Endothelial cell of umbilical vein (primary cell): ENCODE measurements around the gene CLSTN2. TPM values are rescaled to one million over a fixed set of nuclear protein-coding genes. Genes with fewer than 3 reads are reported as not detected.

Experiments
- BruUV-seq: library from RNA; stranded (reverse); fragments of 400-500 nt; replicated peaks from 2 replicates; lab custom pipeline; 2021; lab: Mats Ljungman, UMichigan
- CTCF ChIA-PET: fragments of 300-600, 350-600 bp; sonication (Branson Sonifier 250); formaldehyde crosslinking; loops from one replicate; lab custom pipeline; 2021; ENCODE audit warnings: antibody characterized with exemption, inconsistent platforms; lab: Charles Lee
- POLR2A ChIA-PET: fragments of 300-600, 350-600 bp; sonication (Branson Sonifier 250); formaldehyde crosslinking; loops from one replicate; lab custom pipeline; 2021; ENCODE audit warnings: antibody characterized with exemption, inconsistent platforms; lab: Charles Lee
- DNase-seq: peaks from one replicate; pipeline ENCODE4 v3.0.0-alpha.2; 2011; ENCODE audit warnings: low read depth, low spot score
- FAIRE-seq: peaks from 2 replicates; lab custom pipeline; 2011; peaks lifted over from hg19 to GRCh38; lab: Jason Lieb, UNC
- H2AFZ ChIP-seq: 2 replicates; pipeline ENCODE4 v1.6.0; 2012; ENCODE audit warnings: low read depth, low read length, control low read depth, inconsistent platforms
- H3K27ac ChIP-seq: 2 replicates; pipeline ENCODE4 v1.5.1; 2011; ENCODE audit warnings: low read depth, mild to moderate bottlenecking, control low read depth, low read length, moderate library complexity; ENCODE audit not compliant: insufficient read depth
- H3K27me3 ChIP-seq, 2 experiments: 2 replicates each; pipeline versions ENCODE4 v1.6.0 to v1.6.1; 2011; ENCODE audit warnings: low read length in 2 of 2, mixed read lengths in 1 of 2; ENCODE audit not compliant: control insufficient read depth in 2 of 2, insufficient read depth in 2 of 2
- H3K36me3 ChIP-seq, 2 experiments: 2 replicates in 1 of 2; 3 replicates in 1 of 2; pipeline ENCODE4 v1.5.1; 2011; ENCODE audit warnings: low read length in 2 of 2, mild to moderate bottlenecking in 1 of 2, moderate library complexity in 1 of 2; ENCODE audit not compliant: control insufficient read depth in 2 of 2, insufficient read depth in 2 of 2; ENCODE audit errors: extremely low read depth in 1 of 2
- H3K4me1 ChIP-seq: 3 replicates; pipeline ENCODE4 v1.5.1; 2011; ENCODE audit warnings: mild to moderate bottlenecking, low read length; ENCODE audit not compliant: control insufficient read depth, insufficient read depth; ENCODE audit errors: extremely low read depth
- H3K4me2 ChIP-seq: 2 replicates; pipeline ENCODE4 v1.6.1; 2011; ENCODE audit warnings: low read length, control low read depth, mixed read lengths; ENCODE audit not compliant: insufficient read depth
- H3K4me3 ChIP-seq, 3 experiments: fragments of 200-600 bp in 1 of 3; sonication (generic), shearing (Covaris generic) in 1 of 3; replicated peaks in 1 of 3; 2 replicates each; pipeline ENCODE4 v1.5.1; 2011 to 2016; ENCODE audit warnings: control low read depth in 3 of 3, low read length in 3 of 3, mild to moderate bottlenecking in 2 of 3, inconsistent platforms in 1 of 3, low read depth in 1 of 3, moderate library complexity in 1 of 3; ENCODE audit not compliant: insufficient read depth in 1 of 3
- H3K79me2 ChIP-seq: 2 replicates; pipeline ENCODE4 v1.6.0; 2012; ENCODE audit warnings: low read length, inconsistent platforms; ENCODE audit not compliant: control insufficient read depth, insufficient read depth
- H3K9ac ChIP-seq: replicated peaks from 2 replicates; pipeline ENCODE3; 2011; ENCODE audit warnings: low read length, control low read depth; ENCODE audit not compliant: insufficient read depth; ENCODE audit errors: extremely low read depth
- H3K9me1 ChIP-seq: replicated peaks from 3 replicates; pipeline ENCODE4 v1.6.0; 2011; ENCODE audit warnings: mild to moderate bottlenecking, low read length; ENCODE audit not compliant: control insufficient read depth, insufficient read depth; ENCODE audit errors: extremely low read depth
- H3K9me3 ChIP-seq: replicated peaks from 2 replicates; pipeline ENCODE4 v1.5.1; 2012; ENCODE audit warnings: low read length, inconsistent platforms; ENCODE audit not compliant: control insufficient read depth, insufficient read depth
- H4K20me1 ChIP-seq: replicated peaks from 2 replicates; pipeline ENCODE3; 2011; ENCODE audit warnings: mild to moderate bottlenecking, low read length; ENCODE audit not compliant: control insufficient read depth, insufficient read depth; ENCODE audit errors: extremely low read depth
- CTCF ChIP-seq, 2 donors: IDR thresholded peaks; 1 replicate in 1 of 2; 2 replicates in 1 of 2; pipeline ENCODE4 v1.5.1; 2011; ENCODE audit warnings: low read length in 2 of 2, mild to moderate bottlenecking in 2 of 2, moderate library complexity in 2 of 2, control low read depth in 1 of 2, inconsistent platforms in 1 of 2, low read depth in 1 of 2; ENCODE audit not compliant: insufficient read depth in 1 of 2; ENCODE audit errors: extremely low read depth in 1 of 2
- EZH2 ChIP-seq: IDR thresholded peaks from 2 replicates; pipeline ENCODE4 v1.6.1; 2012; ENCODE audit warnings: borderline replicate concordance, low read depth, mild to moderate bottlenecking, moderate library complexity, low read length, inconsistent platforms; ENCODE audit not compliant: severe bottlenecking
- FOS ChIP-seq: IDR thresholded peaks from 2 replicates; pipeline ENCODE4 v1.6.1; 2011; ENCODE audit warnings: mild to moderate bottlenecking, low read length, moderate library complexity, borderline replicate concordance; ENCODE audit not compliant: insufficient read depth
- GATA2 ChIP-seq: IDR thresholded peaks from 2 replicates; pipeline ENCODE4 v1.7.0; 2011; ENCODE audit warnings: low read depth, mild to moderate bottlenecking, moderate library complexity, mixed read lengths, low read length; ENCODE audit not compliant: insufficient read length, insufficient read depth
- JUN ChIP-seq: IDR thresholded peaks from 2 replicates; pipeline ENCODE4 v1.6.1; 2011; ENCODE audit warnings: borderline replicate concordance, low read depth; ENCODE audit not compliant: insufficient read length, insufficient read depth
- MAX ChIP-seq: IDR thresholded peaks from 2 replicates; pipeline ENCODE4 v1.6.1; 2011; ENCODE audit not compliant: insufficient read depth, insufficient read length
- MYC ChIP-seq: IDR thresholded peaks from one replicate; pipeline ENCODE4 v1.6.1; 2011; ENCODE audit warnings: mild to moderate bottlenecking, low read depth, low read length
- POLR2A ChIP-seq: IDR thresholded peaks from 2 replicates; pipeline ENCODE4 v1.6.1; 2012; ENCODE audit warnings: low read depth, mild to moderate bottlenecking, control low read depth, low read length
- POLR2AphosphoS5 ChIP-seq: IDR thresholded peaks from 2 replicates; pipeline ENCODE4 v1.6.1; 2012; ENCODE audit warnings: low read depth, mild to moderate bottlenecking, control low read depth, low read length, moderate library complexity; ENCODE audit not compliant: insufficient read depth
- dilution Hi-C: fragments of 300-500 bp; cut with MboI; formaldehyde crosslinking; loops from one replicate; pipeline ENCODE4 v1.15.0; 2019; ENCODE audit warnings: low sequenced_read_pairs; ENCODE audit not compliant: extremely low pct_ligation_motif_present
- intact Hi-C: fragments of 100-400 bp; cut with micrococcal nuclease; formaldehyde crosslinking; loops from one replicate; pipeline ENCODE4 v1.10.0; 2022
- polyA plus RNA-seq, 4 experiments: library from polyadenylated mRNA; depleted of rRNA in 3 of 4; stranded (reverse) in 3 of 4; unstranded in 1 of 4; fragments of >200 nt; gene quantifications; 2 replicates each; pipeline versions ENCODE4 v1.2.1 to v1.2.3, GENCODE V29; 2011 to 2012; ENCODE audit warnings: missing spikeins in 1 of 4
- total RNA-seq: library from RNA; stranded (reverse); gene quantifications from 2 replicates; pipeline ENCODE4 v1.2.3, GENCODE V29; 2021

Gene CLSTN2
- total and polyA plus RNA-seq, 2 donors (not counting 3 experiments of a cell fraction or from before 2014, with no cell fraction given): 0.26 to 0.38 TPM

- no peaks in the 10 kb centered on the region for H3K27me3 ChIP-seq
- DNase-seq: no peak
- no peak overlapping the region for H2AFZ ChIP-seq
- H3K27ac ChIP-seq: no peak overlapping the region
- TF ChIP-seq MAX: no peak
- no peak for TF ChIP-seq GATA2
- no peak for TF ChIP-seq CTCF (IDR thresholded peaks at IDR 0.05; ENCODE audit: extremely low read depth in 1 of 2, insufficient read depth in 1 of 2, low read depth in 1 of 2, low read length in 2 of 2)
- TF ChIP-seq FOS: no peak
- no peak for TF ChIP-seq MYC
- no peak for TF ChIP-seq POLR2AphosphoS5
- TF ChIP-seq POLR2A: no peak
- TF ChIP-seq EZH2: no peak
- TF ChIP-seq JUN: no peak
- H3K4me3 ChIP-seq: no peak overlapping the region
- no peak overlapping the region for H3K4me2 ChIP-seq
- POLR2A ChIA-PET: no interaction called here
- H3K9ac ChIP-seq: no peak overlapping the region
- no peaks in the 10 kb centered on the region for H4K20me1 ChIP-seq
- H3K9me1 ChIP-seq: no peaks in the 10 kb centered on the region
- H3K9me3 ChIP-seq: no peaks in the 10 kb centered on the region
- no peaks in the 10 kb centered on the region for H3K36me3 ChIP-seq
- H3K79me2 ChIP-seq: no peaks in the 10 kb centered on the region
- intact Hi-C loops (no loop called here), dilution Hi-C loops (no loop called here)
- no TSS peak for BruUV-seq
- no peak for FAIRE-seq
- H3K4me1 ChIP-seq: no peaks in the 10 kb centered on the region
- CTCF ChIA-PET: no interaction called here
Measured at GRCh38 chr3:140599496-140599895, 664.5 kb downstream of the CLSTN2 start.
